AG10803 (cell line): Measurements from ENCODE around the gene POT1.

ENCODE experiments used
- DNase-seq: peaks from one replicate; pipeline ENCODE4 v3.0.0; 2010; ENCODE audit warnings: low read depth
- H3K4me3 ChIP-seq: 2 replicates; pipeline ENCODE4 v1.5.1; 2011; ENCODE audit warnings: mild to moderate bottlenecking, low read length, control low read depth
- CTCF ChIP-seq: conservative IDR thresholded peaks from 2 replicates; pipeline ENCODE4 v1.5.1; 2011; ENCODE audit warnings: mild to moderate bottlenecking, low read length, control low read depth, inconsistent platforms

The POT1 gene

GRCh38 chr7:124912972-124913371 lies 16.7 kb downstream of the POT1 start:
- DNase-seq: no peak
- TF ChIP-seq CTCF: no peak
- H3K4me3 ChIP-seq: no peak overlapping the region

- TF ChIP-seq CTCF: no peak
- H3K4me3 ChIP-seq: no peak overlapping the region
- DNase-seq: no peak
Measured at GRCh38 chr7:124909808-124910207, 19.8 kb downstream of the POT1 start.

GRCh38 chr7:124908259-124908658 lies 21.4 kb downstream of the POT1 start:
- no peak for TF ChIP-seq CTCF
- H3K4me3 ChIP-seq: no peak overlapping the region
- DNase-seq: no peak

GRCh38 chr7:124907490-124907889 lies 22.1 kb downstream of the POT1 start:
- no peak for TF ChIP-seq CTCF
- no peak for DNase-seq
- no peak overlapping the region for H3K4me3 ChIP-seq

- no peak for DNase-seq
- TF ChIP-seq CTCF: no peak
- H3K4me3 ChIP-seq: no peak overlapping the region
Measured at GRCh38 chr7:124898531-124898930, 31.1 kb downstream of the POT1 start.

GRCh38 chr7:124896001-124896400 lies 33.6 kb downstream of the POT1 start:
- DNase-seq: no peak
- TF ChIP-seq CTCF: no peak
- no peak overlapping the region for H3K4me3 ChIP-seq

- H3K4me3 ChIP-seq: no peak overlapping the region
- DNase-seq: no peak
Measured at GRCh38 chr7:124893140-124893827, 36.3 kb downstream of the POT1 start.

More at GRCh38 chr7:124893140-124893827, 36.3 kb downstream of the POT1 start:
- no peak for TF ChIP-seq CTCF
